Activated T-cell treated with anti-CD3 and anti-CD28 coated beads, Interleukin-2, amount 50 U/mL, for 4 hours (primary cell): ENCODE data around the gene PLEKHA6. TPM values are rescaled to one million over a fixed set of nuclear protein-coding genes. Genes with fewer than 3 reads are reported as not detected.

Experiments used
- ATAC-seq, 2 donors: fragments of 200-7000 bp; cut with Tn5 transposase; one replicate each; pipeline ENCODE4 v1.10.0; 2021
- DNase-seq: peaks from one replicate; pipeline ENCODE4 v3.0.0-alpha.2; 2020
- H3K27me3 Mint-ChIP-seq: one replicate; pipeline ENCODE4 v1.8.0; 2021; ENCODE audit warnings: low read depth, mixed read lengths
- H3K36me3 Mint-ChIP-seq: one replicate; pipeline ENCODE4 v1.8.0; 2022; ENCODE audit warnings: mixed read lengths; ENCODE audit not compliant: insufficient read depth
- H3K4me1 Mint-ChIP-seq: one replicate; pipeline ENCODE4 v1.8.0; 2021; ENCODE audit warnings: low read depth, mixed read lengths
- H3K4me3 Mint-ChIP-seq: one replicate; pipeline ENCODE4 v1.8.0; 2021; ENCODE audit warnings: mild to moderate bottlenecking, moderate library complexity, mixed read lengths
- H3K9me3 Mint-ChIP-seq: one replicate; pipeline ENCODE4 v1.8.0; 2021; ENCODE audit warnings: mixed read lengths
- total RNA-seq, 3 donors: library from RNA; stranded (reverse); gene quantifications; one replicate each; pipeline ENCODE4 v1.2.1, GENCODE V29; 2021

Gene PLEKHA6
- total RNA-seq, 3 donors from 2014 or later: 0.19 to 0.61 (median 0.29) TPM

- ATAC-seq (no peak), DNase-seq (no peak)
- H3K4me1 Mint-ChIP-seq: peaks cover 26% of the 10 kb centered on the region
- H3K4me3 Mint-ChIP-seq: no peak overlapping the region
- H3K36me3 Mint-ChIP-seq: no peaks in the 10 kb centered on the region
- peaks cover 11% of the 10 kb centered on the region for H3K27me3 Mint-ChIP-seq
- H3K9me3 Mint-ChIP-seq: no peaks in the 10 kb centered on the region
These were observed 70.4 kb downstream of the PLEKHA6 start for GRCh38 chr1:204289280-204289679.

GRCh38 chr1:204288021-204288588, 71.6 kb downstream of the PLEKHA6 start:
- no peaks in the 10 kb centered on the region for H3K9me3 Mint-ChIP-seq
- no peak overlapping the region for H3K4me3 Mint-ChIP-seq
- DNase-seq (no peak), ATAC-seq (no peak)
- peaks cover 26% of the 10 kb centered on the region for H3K4me1 Mint-ChIP-seq
- H3K36me3 Mint-ChIP-seq: no peaks in the 10 kb centered on the region
- peaks cover 8% of the 10 kb centered on the region for H3K27me3 Mint-ChIP-seq

- H3K9me3 Mint-ChIP-seq: no peaks in the 10 kb centered on the region
- H3K4me3 Mint-ChIP-seq: peak overlapping the region; percentile 80
These were observed 72.2 kb downstream of the PLEKHA6 start for GRCh38 chr1:204287466-204287891.

GRCh38 chr1:204286831-204287421, 72.8 kb downstream of the PLEKHA6 start:
- Mint-ChIP-seq H3K9me3 (no peaks in the 10 kb centered on the region), H3K36me3 (no peaks in the 10 kb centered on the region), H3K4me1 (peaks cover 26% of the 10 kb centered on the region), H3K4me3 (peak overlapping the region; percentile 80), H3K27me3 (peaks cover 3% of the 10 kb centered on the region)
- ATAC-seq: peak; percentile 68 to 75
- DNase-seq: peak; percentile 9

More at GRCh38 chr1:204287466-204287891, 72.2 kb downstream of the PLEKHA6 start:
- H3K4me1 Mint-ChIP-seq: peaks cover 26% of the 10 kb centered on the region
- DNase-seq (no peak), ATAC-seq (no peak)
- peaks cover 7% of the 10 kb centered on the region for H3K27me3 Mint-ChIP-seq
- H3K36me3 Mint-ChIP-seq: no peaks in the 10 kb centered on the region

GRCh38 chr1:204286315-204286714, 73.4 kb downstream of the PLEKHA6 start:
- no peak for ATAC-seq

GRCh38 chr1:204285436-204286305, 74.1 kb downstream of the PLEKHA6 start:
- no peaks in the 10 kb centered on the region for H3K9me3 Mint-ChIP-seq
- H3K4me1 Mint-ChIP-seq: peaks cover 26% of the 10 kb centered on the region
- no peaks in the 10 kb centered on the region for H3K36me3 Mint-ChIP-seq
- peak overlapping the region; percentile 61 for H3K4me3 Mint-ChIP-seq
- no peak for ATAC-seq
- DNase-seq: no peak
- H3K27me3 Mint-ChIP-seq: peaks cover 8% of the 10 kb centered on the region

More at GRCh38 chr1:204286315-204286714, 73.4 kb downstream of the PLEKHA6 start:
- peaks cover 26% of the 10 kb centered on the region for H3K4me1 Mint-ChIP-seq
- H3K27me3 Mint-ChIP-seq: peaks cover 8% of the 10 kb centered on the region
- no peak for DNase-seq
- H3K4me3 Mint-ChIP-seq: peak overlapping the region; percentile 61
- no peaks in the 10 kb centered on the region for H3K9me3 Mint-ChIP-seq
- no peaks in the 10 kb centered on the region for H3K36me3 Mint-ChIP-seq

- H3K4me1 Mint-ChIP-seq: peaks cover 26% of the 10 kb centered on the region
- no peak overlapping the region for H3K4me3 Mint-ChIP-seq
- no peaks in the 10 kb centered on the region for H3K36me3 Mint-ChIP-seq
- no peak for DNase-seq
- no peaks in the 10 kb centered on the region for H3K9me3 Mint-ChIP-seq
- H3K27me3 Mint-ChIP-seq: peaks cover 6% of the 10 kb centered on the region
- no peak for ATAC-seq
These were observed 74.8 kb downstream of the PLEKHA6 start for GRCh38 chr1:204284929-204285328.

GRCh38 chr1:204283711-204284651, 75.7 kb downstream of the PLEKHA6 start:
- DNase-seq (no peak), ATAC-seq (no peak)
- Mint-ChIP-seq H3K36me3 (no peaks in the 10 kb centered on the region), H3K4me3 (no peak overlapping the region), H3K9me3 (no peaks in the 10 kb centered on the region), H3K27me3 (peaks cover 6% of the 10 kb centered on the region), H3K4me1 (peaks cover 26% of the 10 kb centered on the region)

GRCh38 chr1:204282761-204283221, 76.9 kb downstream of the PLEKHA6 start:
- H3K36me3 Mint-ChIP-seq: no peaks in the 10 kb centered on the region
- H3K27me3 Mint-ChIP-seq: peaks cover 6% of the 10 kb centered on the region
- DNase-seq (no peak), ATAC-seq (no peak)
- H3K4me1 Mint-ChIP-seq: peaks cover 21% of the 10 kb centered on the region
- no peaks in the 10 kb centered on the region for H3K9me3 Mint-ChIP-seq
- no peak overlapping the region for H3K4me3 Mint-ChIP-seq

- Mint-ChIP-seq H3K4me1 (no peaks in the 10 kb centered on the region), H3K36me3 (no peaks in the 10 kb centered on the region), H3K4me3 (no peak overlapping the region), H3K27me3 (peaks cover 12% of the 10 kb centered on the region), H3K9me3 (no peaks in the 10 kb centered on the region)
- DNase-seq (no peak), ATAC-seq (no peak)
These were observed 79.4 kb downstream of the PLEKHA6 start for GRCh38 chr1:204280099-204280961.

GRCh38 chr1:204278958-204279357, 80.8 kb downstream of the PLEKHA6 start:
- Mint-ChIP-seq H3K9me3 (no peaks in the 10 kb centered on the region), H3K27me3 (peaks cover 18% of the 10 kb centered on the region), H3K4me1 (no peaks in the 10 kb centered on the region), H3K36me3 (no peaks in the 10 kb centered on the region), H3K4me3 (no peak overlapping the region)
- ATAC-seq (no peak), DNase-seq (no peak)

GRCh38 chr1:204278251-204278650, 81.5 kb downstream of the PLEKHA6 start:
- ATAC-seq (no peak), DNase-seq (no peak)
- Mint-ChIP-seq H3K4me3 (no peak overlapping the region), H3K9me3 (no peaks in the 10 kb centered on the region), H3K4me1 (no peaks in the 10 kb centered on the region), H3K36me3 (no peaks in the 10 kb centered on the region), H3K27me3 (peaks cover 18% of the 10 kb centered on the region)

- H3K9me3 Mint-ChIP-seq: no peaks in the 10 kb centered on the region
- H3K27me3 Mint-ChIP-seq: peaks cover 18% of the 10 kb centered on the region
- DNase-seq (no peak), ATAC-seq (no peak)
- H3K4me1 Mint-ChIP-seq: no peaks in the 10 kb centered on the region
- H3K36me3 Mint-ChIP-seq: no peaks in the 10 kb centered on the region
- no peak overlapping the region for H3K4me3 Mint-ChIP-seq
These were observed 82.0 kb downstream of the PLEKHA6 start for GRCh38 chr1:204277563-204278219.
